ENCODE data around the gene DRD3.

The DRD3 gene

DNA sequence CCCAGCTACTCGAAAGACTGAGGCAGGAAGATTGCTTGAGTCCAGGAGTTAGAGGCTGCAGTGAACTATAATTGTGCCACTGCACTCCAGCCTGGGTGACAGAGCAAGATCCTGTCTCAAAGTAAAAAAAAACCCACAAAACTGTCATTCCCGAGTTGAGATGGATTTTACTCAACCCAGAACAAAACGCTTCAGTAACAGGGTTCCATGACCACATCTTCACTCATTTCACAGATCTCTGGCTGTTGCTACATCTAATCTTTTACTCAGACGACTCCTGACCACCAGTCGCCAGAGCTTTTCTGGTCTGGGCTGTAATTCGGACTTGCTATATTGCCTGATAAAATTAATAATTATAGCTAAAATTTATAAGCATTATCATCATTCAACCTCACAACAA is 2.4 kb downstream of the DRD3 start:
- Histone ChIP-seq H3K9ac (ENCODE audit: low read depth, low read length) (no peak overlapping the region), H3K27ac (ENCODE audit: low read length) (no peak overlapping the region), H3K9me3 (ENCODE audit: insufficient read depth, low read depth, low read length) (no peaks in the 10 kb centered on the region), H3K4me3 (ENCODE audit: low read length) (no peak overlapping the region), H3K36me3 (ENCODE audit: insufficient read depth, low read depth, low read length) (no peaks in the 10 kb centered on the region), H3K4me1 (ENCODE audit: insufficient read depth, low read length) (peaks cover 30% of the 10 kb centered on the region), H3K27me3 (ENCODE audit: insufficient read depth, low read length) (no peaks in the 10 kb centered on the region)

DNA sequence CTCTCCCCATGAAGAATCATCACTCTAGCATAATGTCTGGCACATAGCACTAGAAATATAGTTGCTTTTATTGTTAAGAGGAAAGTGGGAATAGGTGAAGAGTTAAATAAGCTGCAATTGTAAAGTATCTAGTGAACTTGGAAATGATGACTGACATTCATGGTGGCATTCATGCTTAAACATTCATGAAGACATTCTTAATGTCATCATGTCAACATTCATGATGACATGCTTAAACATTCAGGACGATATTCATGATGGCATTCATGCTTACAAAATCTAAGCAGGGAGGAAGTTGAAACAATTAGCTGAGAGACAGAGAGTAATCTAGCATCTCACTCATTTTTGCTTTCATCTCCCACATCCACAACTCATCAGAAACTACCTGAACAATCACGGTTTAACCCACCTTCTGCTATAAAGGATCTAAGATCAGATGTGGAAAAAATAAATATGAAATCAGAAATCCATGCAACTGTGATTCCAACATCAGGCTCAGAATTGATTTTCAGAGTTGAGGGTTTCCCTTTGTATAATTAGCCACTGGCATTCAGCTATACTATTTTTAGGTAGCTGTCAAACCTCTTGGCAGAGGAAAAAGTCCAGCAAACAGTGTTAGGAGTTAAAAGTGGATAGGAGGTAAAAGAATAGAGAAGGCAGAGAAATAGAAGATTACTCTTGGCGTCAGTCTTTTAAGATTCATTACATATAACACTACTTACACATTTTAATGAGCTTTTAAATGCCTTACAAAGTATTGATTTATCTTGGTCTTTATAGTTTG is 3.5 kb downstream of the DRD3 start:
- Histone ChIP-seq H3K4me3 (ENCODE audit: low read length) (no peak overlapping the region), H3K27ac (ENCODE audit: low read length) (no peak overlapping the region), H3K9ac (ENCODE audit: low read depth, low read length) (no peak overlapping the region), H3K9me3 (ENCODE audit: insufficient read depth, low read depth, low read length) (no peaks in the 10 kb centered on the region), H3K27me3 (ENCODE audit: insufficient read depth, low read length) (no peaks in the 10 kb centered on the region), H3K4me1 (ENCODE audit: insufficient read depth, low read length) (peaks cover 30% of the 10 kb centered on the region), H3K36me3 (ENCODE audit: insufficient read depth, low read depth, low read length) (no peaks in the 10 kb centered on the region)

DNA sequence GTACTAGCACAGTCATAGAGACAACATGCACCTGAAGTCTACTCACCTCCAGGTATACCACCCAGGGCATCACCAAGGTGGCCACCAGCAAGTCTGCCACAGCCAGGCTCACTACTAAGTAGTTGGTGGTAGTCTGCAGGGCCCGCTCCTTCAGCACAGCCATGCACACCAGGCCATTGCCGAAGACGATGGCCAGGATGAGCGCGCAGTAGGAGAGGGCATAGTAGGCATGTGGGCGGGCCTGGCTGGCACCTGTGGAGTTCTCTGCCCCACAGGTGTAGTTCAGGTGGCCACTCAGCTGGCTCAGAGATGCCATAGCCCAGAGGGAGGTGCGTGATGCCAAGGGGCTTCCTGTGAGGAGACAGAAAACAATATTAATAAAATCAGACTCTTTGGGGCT is 7.2 kb downstream of the DRD3 start:
- H3K27ac ChIP-seq (ENCODE audit: low read length), result no peak overlapping the region
- no peak overlapping the region for H3K4me3 ChIP-seq (ENCODE audit: low read length)
- no peaks in the 10 kb centered on the region for H3K27me3 ChIP-seq (ENCODE audit: insufficient read depth, low read length)
- peaks cover 3% of the 10 kb centered on the region; the same call in 1 of the 2 replicates for H3K4me1 ChIP-seq (ENCODE audit: insufficient read depth, low read length)
- no peak overlapping the region for H3K9ac ChIP-seq (ENCODE audit: low read depth, low read length)
- no peaks in the 10 kb centered on the region for H3K9me3 ChIP-seq (ENCODE audit: insufficient read depth, low read depth, low read length)
- no peaks in the 10 kb centered on the region for H3K36me3 ChIP-seq (ENCODE audit: insufficient read depth, low read depth, low read length)

DNA sequence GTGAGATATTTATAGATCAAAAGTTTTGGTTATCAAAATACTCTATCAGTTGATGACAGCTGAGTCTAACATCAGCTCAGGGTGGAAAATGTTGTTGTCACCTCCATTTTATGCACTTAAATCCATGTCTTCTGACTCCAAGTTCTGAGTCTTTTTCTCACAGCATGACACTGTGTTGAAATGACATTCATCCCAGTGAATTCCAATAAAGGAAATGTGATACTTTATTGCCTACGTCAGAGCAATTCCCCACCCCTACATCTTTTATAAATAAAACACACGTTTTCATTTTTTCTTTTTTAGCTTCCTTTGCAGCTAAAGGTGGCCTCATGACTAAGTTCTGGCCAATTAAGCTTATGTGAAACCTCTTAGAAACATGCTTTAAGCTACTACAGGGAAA is 10.7 kb downstream of the DRD3 start:
- H3K27me3 ChIP-seq (ENCODE audit: insufficient read depth, low read length), result no peaks in the 10 kb centered on the region
- H3K9ac ChIP-seq (ENCODE audit: low read depth, low read length), result no peak overlapping the region
- no peak overlapping the region for H3K4me3 ChIP-seq (ENCODE audit: low read length)
- H3K4me1 ChIP-seq (ENCODE audit: insufficient read depth, low read length), result no peaks in the 10 kb centered on the region
- no peaks in the 10 kb centered on the region for H3K9me3 ChIP-seq (ENCODE audit: insufficient read depth, low read depth, low read length)
- no peaks in the 10 kb centered on the region for H3K36me3 ChIP-seq (ENCODE audit: insufficient read depth, low read depth, low read length)
- H3K27ac ChIP-seq (ENCODE audit: low read length), result no peak overlapping the region

DNA sequence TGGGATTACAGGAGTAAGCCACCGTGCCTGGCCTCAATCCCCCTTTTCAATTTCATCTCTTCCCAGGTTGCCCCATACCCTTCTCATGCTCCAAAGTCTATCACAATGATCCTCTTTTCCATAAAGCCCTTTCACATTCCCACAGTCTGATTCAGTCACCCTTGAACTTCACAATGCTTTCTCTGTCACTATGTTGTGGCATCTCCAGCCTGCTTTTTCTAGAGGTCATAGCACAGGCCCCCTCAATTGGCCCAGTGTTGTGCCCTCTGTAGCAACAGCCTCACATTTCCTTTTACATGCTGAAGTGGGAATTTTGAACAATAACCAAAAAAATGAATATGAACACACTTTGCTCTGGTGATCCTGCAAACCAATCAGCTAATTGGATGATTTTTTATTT is 21.5 kb downstream of the DRD3 start:
- peaks cover 26% of the 10 kb centered on the region for H3K4me1 ChIP-seq (ENCODE audit: insufficient read depth, low read length)
- H3K36me3 ChIP-seq (ENCODE audit: insufficient read depth, low read depth, low read length), result no peaks in the 10 kb centered on the region
- no peak overlapping the region for H3K4me3 ChIP-seq (ENCODE audit: low read length)
- no peaks in the 10 kb centered on the region for H3K9me3 ChIP-seq (ENCODE audit: insufficient read depth, low read depth, low read length)
- no peaks in the 10 kb centered on the region for H3K27me3 ChIP-seq (ENCODE audit: insufficient read depth, low read length)
- no peak overlapping the region for H3K27ac ChIP-seq (ENCODE audit: low read length)
- no peak overlapping the region for H3K9ac ChIP-seq (ENCODE audit: low read depth, low read length)

DNA sequence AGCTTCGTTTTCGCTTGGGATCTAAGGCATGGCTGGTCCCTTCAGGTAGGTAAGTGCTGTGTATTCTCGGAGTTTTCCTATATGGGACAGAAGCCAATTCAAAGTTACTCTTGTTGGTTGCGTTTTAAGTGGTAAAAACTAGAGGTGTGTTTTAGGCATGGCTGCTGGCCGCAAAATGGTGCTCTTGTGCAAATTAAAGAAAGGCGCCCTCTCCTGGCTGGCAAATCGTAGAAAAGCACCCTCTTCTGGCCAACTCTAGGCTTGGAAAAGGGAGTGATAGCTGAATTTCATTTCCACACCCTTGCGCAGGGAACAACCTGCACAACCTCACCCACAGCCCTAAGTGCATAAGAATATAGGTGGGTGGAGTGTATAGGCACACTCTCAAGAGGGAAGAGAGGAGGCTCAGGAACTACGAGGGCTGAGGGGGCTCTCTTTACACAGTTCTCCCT is 23.5 kb downstream of the DRD3 start:
- 0 out of 2 replicates have a peak, but pooled peaks cover 6% of the 10 kb centered on the region for H3K27me3 ChIP-seq (ENCODE audit: insufficient read depth, low read length)
- H3K4me3 ChIP-seq (ENCODE audit: low read length), result peak overlapping the region; percentile 17; the same call in 1 of the 2 replicates
- no peaks in the 10 kb centered on the region for H3K36me3 ChIP-seq (ENCODE audit: insufficient read depth, low read depth, low read length)
- H3K4me1 ChIP-seq (ENCODE audit: insufficient read depth, low read length), result peaks cover 34% of the 10 kb centered on the region
- no peaks in the 10 kb centered on the region for H3K9me3 ChIP-seq (ENCODE audit: insufficient read depth, low read depth, low read length)
- peak overlapping the region; percentile 21; the same call in 1 of the 2 replicates for H3K9ac ChIP-seq (ENCODE audit: low read depth, low read length)
- no peak overlapping the region for H3K27ac ChIP-seq (ENCODE audit: low read length)

DNA sequence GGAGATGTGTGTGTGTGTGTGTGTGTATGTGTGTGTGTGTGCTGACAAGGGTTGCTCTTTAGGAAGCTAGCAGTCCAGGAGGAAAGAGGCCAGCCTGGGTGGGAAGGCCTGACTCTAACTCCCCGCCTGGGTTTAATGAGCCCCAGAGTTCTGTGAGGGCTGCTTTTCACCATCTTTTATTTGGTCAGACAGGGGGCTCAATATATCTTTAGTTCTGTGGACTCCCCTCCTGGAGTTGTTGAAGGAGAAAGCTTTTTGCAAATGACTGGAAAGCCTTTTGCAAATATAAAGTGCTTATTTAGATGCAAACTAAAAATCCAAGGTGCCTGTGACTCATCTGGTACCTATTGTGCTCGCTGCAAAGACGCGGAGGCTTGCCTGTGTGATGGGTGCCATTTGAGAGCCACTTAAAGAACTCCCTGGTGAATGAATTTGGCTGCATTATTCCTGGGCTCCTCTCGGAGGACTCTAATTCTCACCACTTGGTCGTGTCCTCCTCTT is 24.5 kb downstream of the DRD3 start:
- Histone ChIP-seq H3K27me3 (ENCODE audit: insufficient read depth, low read length) (0 out of 2 replicates have a peak, but pooled peaks cover 8% of the 10 kb centered on the region), H3K4me3 (ENCODE audit: low read length) (peak overlapping the region; percentile 28; the same call in 1 of the 2 replicates), H3K27ac (ENCODE audit: low read length) (peak overlapping the region; percentile 53), H3K4me1 (ENCODE audit: insufficient read depth, low read length) (peaks cover 34% of the 10 kb centered on the region), H3K9ac (ENCODE audit: low read depth, low read length) (peak overlapping the region; percentile 58; the same call in 1 of the 2 replicates), H3K36me3 (ENCODE audit: insufficient read depth, low read depth, low read length) (no peaks in the 10 kb centered on the region), H3K9me3 (ENCODE audit: insufficient read depth, low read depth, low read length) (no peaks in the 10 kb centered on the region)

DNA sequence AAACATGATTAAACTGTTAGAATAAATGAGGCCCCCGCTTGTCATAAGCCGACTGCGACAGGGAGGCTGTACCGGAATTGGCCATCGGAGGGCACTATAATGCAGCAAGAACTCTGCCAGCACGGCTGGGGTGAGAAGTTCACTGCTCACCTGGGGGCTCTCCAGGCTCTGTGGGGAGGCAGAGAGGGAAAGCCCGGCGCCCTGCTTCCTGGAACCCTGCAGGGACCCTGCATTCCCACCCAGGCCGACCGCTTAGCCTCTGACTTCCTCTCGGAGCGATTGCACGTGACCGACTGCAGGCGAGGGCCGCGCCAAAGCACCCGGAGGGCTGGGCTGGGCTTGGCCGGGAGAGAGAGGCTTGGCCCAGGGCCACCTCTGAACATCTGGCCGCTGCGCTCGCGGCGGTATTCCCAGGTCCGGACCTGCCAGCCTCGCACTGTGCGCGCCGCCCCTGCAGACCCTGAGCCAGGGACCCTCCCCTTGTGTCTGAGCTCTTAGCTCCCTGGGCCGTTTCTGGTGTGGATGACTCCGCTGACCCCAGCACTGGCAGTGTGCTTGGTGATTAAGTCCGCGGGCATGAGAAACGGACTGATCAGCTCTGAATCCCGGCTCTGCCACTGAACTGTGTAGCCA is 26.2 kb downstream of the DRD3 start:
- H3K4me3 ChIP-seq (ENCODE audit: low read length), result peak overlapping the region; percentile 53; the same call in 1 of the 2 replicates

DNA sequence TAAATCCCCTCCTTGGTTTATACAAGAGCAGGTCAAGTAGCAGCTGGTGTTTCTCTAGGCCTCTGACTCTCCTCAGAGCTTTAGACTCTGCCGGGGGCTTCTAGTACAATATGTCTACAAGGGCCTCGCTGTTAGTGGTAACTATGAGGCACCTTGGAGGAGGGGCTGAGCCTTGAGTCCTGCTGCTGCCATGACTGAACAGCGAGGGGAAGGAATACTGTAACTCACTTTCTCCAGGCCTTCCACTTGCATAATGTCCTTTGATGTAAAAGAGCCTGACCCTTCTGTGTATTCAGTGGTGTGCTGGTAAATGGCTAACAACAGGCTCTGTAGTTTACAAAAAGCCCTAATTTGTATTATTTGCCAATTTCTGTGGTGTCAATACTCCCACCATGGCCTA is 27.8 kb downstream of the DRD3 start:
- H3K27ac ChIP-seq (ENCODE audit: low read length), result no peak overlapping the region
- H3K4me1 ChIP-seq (ENCODE audit: insufficient read depth, low read length), result peaks cover 34% of the 10 kb centered on the region
- H3K9ac ChIP-seq (ENCODE audit: low read depth, low read length), result no peak overlapping the region
- H3K9me3 ChIP-seq (ENCODE audit: insufficient read depth, low read depth, low read length), result no peaks in the 10 kb centered on the region
- 0 out of 2 replicates have a peak, but pooled peaks cover 8% of the 10 kb centered on the region for H3K27me3 ChIP-seq (ENCODE audit: insufficient read depth, low read length)
- H3K4me3 ChIP-seq (ENCODE audit: low read length), result no peak overlapping the region
- H3K36me3 ChIP-seq (ENCODE audit: insufficient read depth, low read depth, low read length), result no peaks in the 10 kb centered on the region

More for the DNA sequence above, 26.2 kb downstream of the DRD3 start:
- Histone ChIP-seq H3K27me3 (ENCODE audit: insufficient read depth, low read length) (0 out of 2 replicates have a peak, but pooled peaks cover 8% of the 10 kb centered on the region), H3K9ac (ENCODE audit: low read depth, low read length) (peak overlapping the region; percentile 55; the same call in 1 of the 2 replicates), H3K9me3 (ENCODE audit: insufficient read depth, low read depth, low read length) (no peaks in the 10 kb centered on the region), H3K27ac (ENCODE audit: low read length) (no peak overlapping the region), H3K4me1 (ENCODE audit: insufficient read depth, low read length) (peaks cover 34% of the 10 kb centered on the region), H3K36me3 (ENCODE audit: insufficient read depth, low read depth, low read length) (no peaks in the 10 kb centered on the region)

DNA sequence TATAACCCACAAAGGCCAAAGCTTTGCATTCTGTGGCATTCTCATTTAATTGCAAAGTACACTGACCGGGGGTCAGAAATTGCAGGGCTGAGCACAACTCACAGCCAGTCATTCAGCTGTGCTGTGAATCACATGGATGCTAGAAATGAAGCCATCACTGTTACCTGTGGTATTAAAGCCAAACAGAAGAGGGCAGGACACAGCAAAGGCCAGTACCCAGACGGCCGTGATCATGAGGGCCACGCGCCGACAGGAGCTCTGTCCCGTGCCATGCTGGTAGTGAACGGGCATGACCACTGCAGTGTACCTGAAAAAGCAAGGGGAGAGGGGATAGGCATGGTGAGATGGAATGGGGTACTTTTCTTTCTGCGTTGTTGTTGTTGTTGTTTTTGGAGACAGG is 31.6 kb downstream of the DRD3 start:
- Histone ChIP-seq H3K9me3 (ENCODE audit: insufficient read depth, low read depth, low read length) (no peaks in the 10 kb centered on the region), H3K9ac (ENCODE audit: low read depth, low read length) (no peak overlapping the region), H3K27me3 (ENCODE audit: insufficient read depth, low read length) (0 out of 2 replicates have a peak, but pooled peaks cover 8% of the 10 kb centered on the region), H3K4me3 (ENCODE audit: low read length) (no peak overlapping the region), H3K36me3 (ENCODE audit: insufficient read depth, low read depth, low read length) (no peaks in the 10 kb centered on the region), H3K4me1 (ENCODE audit: insufficient read depth, low read length) (peaks cover 8% of the 10 kb centered on the region), H3K27ac (ENCODE audit: low read length) (no peak overlapping the region)

DNA sequence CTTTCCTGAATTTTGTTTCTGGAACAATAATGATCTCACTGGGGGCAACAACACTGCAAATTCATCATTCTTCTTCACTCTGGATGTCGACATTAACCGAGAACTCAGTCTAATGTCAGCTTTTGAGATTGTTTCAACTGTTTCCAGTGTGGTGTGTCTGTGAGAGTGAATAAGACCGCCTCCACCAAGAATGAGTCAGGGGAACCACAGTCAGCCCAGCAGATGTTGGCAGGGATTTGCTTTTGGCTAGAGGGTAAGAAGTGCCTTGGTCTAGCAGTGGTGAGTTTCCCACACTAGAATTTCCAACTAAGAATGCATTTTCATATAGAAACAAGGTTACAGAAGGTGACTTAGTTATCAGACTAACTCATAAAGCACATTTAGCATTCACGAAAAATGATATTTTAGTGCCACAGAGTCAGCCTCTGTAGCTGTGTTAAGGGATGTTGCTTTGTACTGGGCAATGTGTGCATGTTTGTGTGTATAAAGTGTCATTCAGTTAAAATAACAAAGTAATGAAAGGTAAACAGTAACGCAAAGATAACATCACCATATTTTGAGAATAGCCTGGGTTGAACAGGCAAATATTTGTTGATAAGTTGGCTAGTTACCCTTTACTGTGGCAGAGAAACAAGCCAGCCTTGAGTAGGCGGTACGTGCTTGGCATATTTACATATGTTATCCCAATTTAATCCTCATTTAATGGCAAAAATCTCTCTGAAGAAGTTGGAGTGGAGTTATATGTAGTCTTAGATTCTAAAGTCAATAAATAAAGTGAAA is 33.8 kb downstream of the DRD3 start:
- H3K36me3 ChIP-seq (ENCODE audit: insufficient read depth, low read depth, low read length), result no peaks in the 10 kb centered on the region
- no peak overlapping the region for H3K27ac ChIP-seq (ENCODE audit: low read length)
- H3K9me3 ChIP-seq (ENCODE audit: insufficient read depth, low read depth, low read length), result no peaks in the 10 kb centered on the region
- no peak overlapping the region for H3K4me3 ChIP-seq (ENCODE audit: low read length)
- no peak overlapping the region for H3K9ac ChIP-seq (ENCODE audit: low read depth, low read length)
- no peaks in the 10 kb centered on the region for H3K27me3 ChIP-seq (ENCODE audit: insufficient read depth, low read length)
- H3K4me1 ChIP-seq (ENCODE audit: insufficient read depth, low read length), result no peaks in the 10 kb centered on the region
